Kidney (tissue), 14 donors: ENCODE results near the gene CPM. TPM values are rescaled to one million over a fixed set of nuclear protein-coding genes. Genes with fewer than 3 reads are reported as not detected.

ENCODE experiments used
- DNase-seq, 5 donors: peaks; one replicate each; pipeline ENCODE4 v3.0.0-alpha.2; 2013 to 2020
- FAIRE-seq: peaks from 2 replicates; lab custom pipeline; 2012; peaks lifted over from hg19 to GRCh38; lab: Jason Lieb, UNC
- H3K27ac ChIP-seq, 2 donors: one replicate each; pipeline ENCODE4 v1.7.0; 2013; ENCODE audit warnings: low read depth in 2 of 2, low read length in 2 of 2, inconsistent platforms in 1 of 2
- H3K27me3 ChIP-seq: one replicate; pipeline ENCODE4 v1.7.1; 2013; ENCODE audit warnings: low read length, inconsistent platforms; ENCODE audit not compliant: control insufficient read depth, insufficient read depth
- H3K36me3 ChIP-seq, 3 donors: one replicate each; pipeline versions ENCODE4 v1.7.0 to v1.7.1; 2013; ENCODE audit warnings: low read length in 3 of 3, control low read depth in 1 of 3, inconsistent platforms in 1 of 3; ENCODE audit not compliant: insufficient read depth in 3 of 3, control insufficient read depth in 2 of 3
- H3K4me1 ChIP-seq, 3 donors: one replicate each; pipeline versions ENCODE4 v1.7.0 to v1.7.1; 2013; ENCODE audit warnings: low read length in 3 of 3, inconsistent platforms in 1 of 3, low read depth in 1 of 3; ENCODE audit not compliant: control insufficient read depth in 2 of 3, insufficient read depth in 2 of 3
- H3K4me3 ChIP-seq, 3 donors: one replicate each; pipeline versions ENCODE4 v1.7.0 to v1.8.1; 2013; ENCODE audit warnings: low read length in 3 of 3, control low read depth in 1 of 3, inconsistent platforms in 1 of 3
- H3K9ac ChIP-seq, 3 donors: one replicate each; pipeline versions ENCODE4 v1.7.0 to v1.7.1; 2013; ENCODE audit warnings: low read length in 3 of 3, control low read depth in 1 of 3, inconsistent platforms in 1 of 3
- H3K9me3 ChIP-seq, 3 donors: one replicate each; pipeline versions ENCODE4 v1.7.0 to v1.7.1; 2013; ENCODE audit warnings: low read length in 3 of 3, control low read depth in 1 of 3, inconsistent platforms in 1 of 3; ENCODE audit not compliant: control insufficient read depth in 2 of 3, insufficient read depth in 1 of 3
- CTCF ChIP-seq: IDR thresholded peaks from 3 replicates; pipeline ENCODE4 v1.5.1; 2012; ENCODE audit warnings: mild to moderate bottlenecking, moderate library complexity, borderline replicate concordance; ENCODE audit not compliant: insufficient read depth; ENCODE audit errors: extremely low read depth
- intact Hi-C: fragments of 100-400 bp; cut with DNase I; formaldehyde crosslinking; loops from one replicate; pipeline ENCODE4 v1.11.1; 2022
- polyA plus RNA-seq: library from polyadenylated mRNA; stranded (reverse); fragments of 350-450 nt; fragmentation: Illumina TruSeq; extraction: RNeasy Lipid Tissue Mini Kit (QIAGEN cat#74804); gene quantifications from one replicate; pipeline ENCODE4 v1.2.3, GENCODE V29; 2014; ENCODE audit warnings: low read depth, low replicate concordance; ENCODE audit not compliant: insufficient read depth
- total RNA-seq: library from RNA; stranded (reverse); fragmentation: NEBNext Ultra II Directional; extraction: Animal tissue kit (Norgen Biotek cat#: 25700); gene quantifications from one replicate; pipeline ENCODE4 v1.2.1, GENCODE V29; 2021
- donor health status: control.
- donor health status: control.
- donor health status: control.
- donor health status: control.
- donor health status: control.
- donor health status: DM: yes; HTN: yes; CAD: no.
- donor health status: Normal renal cell carcinoma (clear cell type).

The CPM gene
- total and polyA plus RNA-seq, 2 donors from 2014 or later, result 35.7 to 144 TPM

DNA sequence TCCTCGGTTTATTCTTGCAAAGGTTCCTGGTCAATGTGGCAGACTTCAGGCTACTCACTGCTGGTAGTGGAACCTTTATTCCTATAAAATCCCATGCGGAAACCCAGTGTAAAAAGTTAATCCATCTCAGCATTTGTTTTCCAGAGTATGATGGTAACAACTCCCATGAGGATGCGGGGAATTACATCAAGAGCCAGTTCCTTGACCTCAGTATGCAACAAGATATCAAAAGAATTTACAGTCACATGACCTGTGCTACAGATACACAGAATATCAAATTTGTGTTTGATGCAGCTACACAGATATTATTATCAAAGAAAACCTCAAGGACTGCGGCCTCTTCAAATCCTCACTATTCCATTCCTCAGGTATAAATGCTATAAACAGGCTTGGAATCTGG is 19.3 kb downstream of the CPM start:
- intact Hi-C loops, result no loop called here
- TF ChIP-seq CTCF, result no peak
- H3K4me3 ChIP-seq, result no peak overlapping the region
- no peaks in the 10 kb centered on the region for H3K9me3 ChIP-seq
- H3K36me3 ChIP-seq, result no peaks in the 10 kb centered on the region
- FAIRE-seq, result no peak
- no peak overlapping the region for H3K27ac ChIP-seq
- no peaks in the 10 kb centered on the region for H3K27me3 ChIP-seq
- no peak for DNase-seq
- no peak overlapping the region for H3K9ac ChIP-seq
- H3K4me1 ChIP-seq, result peaks cover 0 to 2% (median 0%) of the 10 kb centered on the region in 3 donors

GRCh38 chr12:68912916-68913315 is 20.1 kb downstream of the CPM start:
- H3K4me3 ChIP-seq, result no peak overlapping the region
- peaks cover 0 to 8% (median 0%) of the 10 kb centered on the region in 3 donors for H3K4me1 ChIP-seq
- no peaks in the 10 kb centered on the region for H3K9me3 ChIP-seq
- TF ChIP-seq CTCF, result no peak
- H3K36me3 ChIP-seq, result no peaks in the 10 kb centered on the region
- intact Hi-C loops, result no loop called here
- no peak for DNase-seq
- H3K27ac ChIP-seq, result no peak overlapping the region
- no peak overlapping the region for H3K9ac ChIP-seq
- no peaks in the 10 kb centered on the region for H3K27me3 ChIP-seq
- no peak for FAIRE-seq

GRCh38 chr12:68911197-68911718 is 21.7 kb downstream of the CPM start:
- no peak overlapping the region for H3K4me3 ChIP-seq
- TF ChIP-seq CTCF, result no peak
- no peaks in the 10 kb centered on the region for H3K27me3 ChIP-seq
- H3K27ac ChIP-seq, result no peak overlapping the region
- H3K4me1 ChIP-seq, result peaks cover 0 to 8% (median 0%) of the 10 kb centered on the region in 3 donors
- intact Hi-C loops, result no loop called here
- no peak for FAIRE-seq
- H3K36me3 ChIP-seq, result no peaks in the 10 kb centered on the region
- no peak overlapping the region for H3K9ac ChIP-seq
- DNase-seq, result no peak
- no peaks in the 10 kb centered on the region for H3K9me3 ChIP-seq

GRCh38 chr12:68910128-68910527 is 22.8 kb downstream of the CPM start:
- no peak for FAIRE-seq
- intact Hi-C loops, result no loop called here

More at GRCh38 chr12:68910128-68910527, 22.8 kb downstream of the CPM start:
- no peak for DNase-seq
- Histone ChIP-seq H3K36me3 (no peaks in the 10 kb centered on the region), H3K27me3 (no peaks in the 10 kb centered on the region), H3K9me3 (no peaks in the 10 kb centered on the region), H3K9ac (no peak overlapping the region), H3K4me3 (no peak overlapping the region), H3K4me1 (peaks cover 0 to 8% (median 0%) of the 10 kb centered on the region in 3 donors), H3K27ac (no peak overlapping the region)
- no peak for TF ChIP-seq CTCF
